Activated B cell treated with CpG ODN at 0.5 μM for 24 hours (primary cell): ENCODE data around the gene SDHAF4. TPM values are rescaled to one million over a fixed set of nuclear protein-coding genes. Genes with fewer than 3 reads are reported as not detected.

Experiments used
- ATAC-seq: fragments of 200-7000 bp; cut with Tn5 transposase; one replicate; pipeline ENCODE4 v1.10.0; 2021; ENCODE audit warnings: low read depth, mild to moderate bottlenecking, moderate library complexity
- CTCF ChIA-PET: fragments of 350-600 bp; sonication (Branson Sonifier 250); formaldehyde crosslinking; loops from one replicate; lab custom pipeline; 2021; ENCODE audit warnings: antibody characterized with exemption; lab: Charles Lee
- POLR2A ChIA-PET: fragments of 350-600 bp; sonication (Branson Sonifier 250); formaldehyde crosslinking; loops from one replicate; lab custom pipeline; 2021; ENCODE audit warnings: antibody characterized with exemption; lab: Charles Lee
- DNase-seq: peaks from one replicate; pipeline ENCODE4 v3.0.0; 2022
- H3K27ac Mint-ChIP-seq: one replicate; pipeline ENCODE4 v1.8.0; 2020; ENCODE audit warnings: mixed read lengths
- H3K27me3 Mint-ChIP-seq: one replicate; pipeline ENCODE4 v1.8.0; 2021; ENCODE audit warnings: mixed read lengths
- H3K36me3 Mint-ChIP-seq: one replicate; pipeline ENCODE4 v1.8.0; 2021; ENCODE audit warnings: low read depth, mixed read lengths
- H3K4me1 Mint-ChIP-seq: one replicate; pipeline ENCODE4 v1.8.0; 2021; ENCODE audit warnings: mixed read lengths
- H3K4me3 Mint-ChIP-seq: one replicate; pipeline ENCODE4 v1.8.0; 2020; ENCODE audit warnings: mild to moderate bottlenecking, mixed read lengths
- H3K9me3 Mint-ChIP-seq: one replicate; pipeline ENCODE4 v1.8.0; 2020; ENCODE audit warnings: mixed read lengths
- intact Hi-C: fragments of 100-400 bp; cut with micrococcal nuclease; formaldehyde crosslinking; loops from one replicate; pipeline ENCODE4 v1.15.1; 2024
- total RNA-seq: library from RNA; stranded (reverse); gene quantifications from 2 replicates; pipeline ENCODE4 v1.2.3, GENCODE V29; 2022
- TF ChIP-seq, protein P1 (sequence below): fragments of 200-600 bp; IDR thresholded peaks from one replicate; pipeline ENCODE4 v1.8.0; 2022; ENCODE audit warnings: antibody characterized with exemption, mild to moderate bottlenecking

Gene SDHAF4
- total RNA-seq, 1 donor from 2014 or later: 7.6 TPM

DNA sequence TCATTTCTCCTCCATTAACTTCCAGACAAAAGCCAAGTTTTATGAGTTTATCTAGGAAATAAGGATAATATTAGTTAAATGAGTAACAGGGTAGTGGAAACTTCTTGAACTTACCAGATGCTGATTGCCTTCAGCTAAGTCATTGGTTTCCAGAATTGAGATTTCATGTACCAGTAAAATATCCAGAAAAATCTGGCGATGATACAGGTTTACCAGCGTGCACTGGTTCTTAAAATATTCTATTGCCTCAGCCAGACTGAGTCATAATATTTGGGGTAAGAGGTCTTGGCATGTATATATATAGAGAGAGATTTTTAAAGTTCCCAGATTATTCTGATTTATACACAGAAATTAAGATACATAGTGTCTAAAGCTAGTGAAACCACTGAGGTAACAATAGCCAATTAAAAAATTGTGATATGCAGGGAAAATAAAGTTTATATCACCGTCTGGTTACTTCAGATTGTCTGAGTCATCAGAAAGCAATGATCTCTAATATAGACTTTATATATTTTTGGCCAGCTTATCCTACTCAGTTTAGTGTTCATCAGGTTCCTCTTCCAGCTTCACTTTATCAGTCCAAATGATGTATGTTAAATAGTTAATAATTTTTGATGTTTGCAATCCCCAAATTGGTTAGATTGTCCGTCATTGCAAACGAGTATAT lies 39.5 kb upstream of the SDHAF4 start:
- ChIA-PET POLR2A (no interaction called here), CTCF (interaction anchor here (0.7 kb wide), 1 partner anchor 160 kb away, joined by 3 read pairs; no protein-coding TSS in a partner anchor)
- Mint-ChIP-seq H3K4me1 (no peaks in the 10 kb centered on the region), H3K4me3 (no peak overlapping the region), H3K27ac (no peak overlapping the region), H3K9me3 (no peaks in the 10 kb centered on the region), H3K27me3 (no peaks in the 10 kb centered on the region), H3K36me3 (peaks cover 17% of the 10 kb centered on the region)
- ATAC-seq (no peak), DNase-seq (no peak)
- intact Hi-C loops: no loop called here
- TF ChIP-seq, protein P1, sequence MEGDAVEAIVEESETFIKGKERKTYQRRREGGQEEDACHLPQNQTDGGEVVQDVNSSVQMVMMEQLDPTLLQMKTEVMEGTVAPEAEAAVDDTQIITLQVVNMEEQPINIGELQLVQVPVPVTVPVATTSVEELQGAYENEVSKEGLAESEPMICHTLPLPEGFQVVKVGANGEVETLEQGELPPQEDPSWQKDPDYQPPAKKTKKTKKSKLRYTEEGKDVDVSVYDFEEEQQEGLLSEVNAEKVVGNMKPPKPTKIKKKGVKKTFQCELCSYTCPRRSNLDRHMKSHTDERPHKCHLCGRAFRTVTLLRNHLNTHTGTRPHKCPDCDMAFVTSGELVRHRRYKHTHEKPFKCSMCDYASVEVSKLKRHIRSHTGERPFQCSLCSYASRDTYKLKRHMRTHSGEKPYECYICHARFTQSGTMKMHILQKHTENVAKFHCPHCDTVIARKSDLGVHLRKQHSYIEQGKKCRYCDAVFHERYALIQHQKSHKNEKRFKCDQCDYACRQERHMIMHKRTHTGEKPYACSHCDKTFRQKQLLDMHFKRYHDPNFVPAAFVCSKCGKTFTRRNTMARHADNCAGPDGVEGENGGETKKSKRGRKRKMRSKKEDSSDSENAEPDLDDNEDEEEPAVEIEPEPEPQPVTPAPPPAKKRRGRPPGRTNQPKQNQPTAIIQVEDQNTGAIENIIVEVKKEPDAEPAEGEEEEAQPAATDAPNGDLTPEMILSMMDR: no peak

DNA sequence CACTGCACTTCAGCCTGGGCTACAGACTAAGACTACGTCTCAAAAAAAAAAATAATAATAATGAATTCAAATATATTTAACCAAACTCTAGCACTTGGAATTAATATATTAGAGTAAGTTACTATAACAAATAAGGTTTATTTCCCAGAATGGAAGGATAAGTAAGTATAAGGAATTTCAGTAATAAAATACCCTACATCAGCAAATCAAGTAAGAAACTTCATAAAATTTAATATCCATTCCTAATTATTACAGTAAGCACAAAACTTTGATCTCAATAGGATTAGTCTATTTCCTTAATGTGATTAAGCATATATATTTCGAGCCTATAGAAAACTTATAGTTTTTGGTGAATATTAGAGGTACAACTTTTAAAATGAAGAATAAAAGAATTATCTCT lies 36.7 kb upstream of the SDHAF4 start:
- ChIA-PET CTCF (no interaction called here), POLR2A (no interaction called here)
- Mint-ChIP-seq H3K4me1 (no peaks in the 10 kb centered on the region), H3K27me3 (no peaks in the 10 kb centered on the region), H3K4me3 (no peak overlapping the region), H3K36me3 (peaks cover 22% of the 10 kb centered on the region), H3K27ac (no peak overlapping the region), H3K9me3 (no peaks in the 10 kb centered on the region)
- no peak for DNase-seq
- intact Hi-C loops: no loop called here
- no peak for ATAC-seq
- TF ChIP-seq, protein P1: no peak

DNA sequence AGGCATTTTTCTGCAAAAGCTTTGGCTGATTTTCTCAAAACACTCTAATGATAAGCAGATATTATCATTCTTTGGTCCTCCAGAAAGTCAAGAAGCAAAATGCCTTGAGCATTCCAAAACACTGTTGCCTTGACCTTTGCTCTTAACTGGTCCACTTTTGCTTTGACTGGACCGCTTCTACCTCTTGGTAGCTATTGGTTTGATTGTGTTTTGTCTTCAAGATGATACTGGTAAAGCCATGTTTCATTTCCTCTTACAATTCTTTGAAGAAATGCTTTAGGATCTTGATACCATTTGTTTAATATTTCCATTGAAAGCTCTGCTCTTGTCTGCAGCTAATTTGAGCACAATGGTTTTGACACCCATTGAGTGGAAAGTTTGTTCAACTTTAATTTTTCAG lies 35.6 kb upstream of the SDHAF4 start:
- Mint-ChIP-seq H3K27me3 (no peaks in the 10 kb centered on the region), H3K4me1 (no peaks in the 10 kb centered on the region), H3K36me3 (peaks cover 21% of the 10 kb centered on the region), H3K27ac (no peak overlapping the region), H3K4me3 (no peak overlapping the region), H3K9me3 (no peaks in the 10 kb centered on the region)
- intact Hi-C loops: no loop called here
- ChIA-PET POLR2A (no interaction called here), CTCF (no interaction called here)
- TF ChIP-seq, protein P1: no peak
- ATAC-seq (no peak), DNase-seq (no peak)

DNA sequence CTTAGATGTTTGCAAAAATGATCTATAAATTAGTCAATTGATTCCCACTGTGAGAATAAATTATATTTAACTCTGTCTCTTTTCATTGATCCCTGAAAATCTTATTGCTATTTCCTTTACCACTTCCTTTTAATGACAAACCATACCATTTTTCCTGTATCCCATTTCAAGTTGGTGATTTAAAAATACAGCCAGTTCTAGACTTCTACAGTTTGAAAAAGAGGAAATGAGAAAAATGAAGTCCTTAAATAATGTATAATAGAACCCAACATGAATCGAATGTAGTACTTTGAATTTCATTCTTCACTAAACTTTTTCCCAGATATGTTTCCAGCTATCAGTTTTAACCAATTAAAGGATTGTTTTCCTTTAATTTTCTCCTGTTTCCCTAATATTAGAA lies 29.5 kb upstream of the SDHAF4 start:
- H3K4me1 Mint-ChIP-seq: peaks cover 5% of the 10 kb centered on the region
- DNase-seq (no peak), ATAC-seq (no peak)
- H3K27ac Mint-ChIP-seq: no peak overlapping the region
- TF ChIP-seq, protein P1: no peak
- POLR2A ChIA-PET: no interaction called here
- H3K36me3 Mint-ChIP-seq: peaks cover 31% of the 10 kb centered on the region
- no peaks in the 10 kb centered on the region for H3K9me3 Mint-ChIP-seq
- no peak overlapping the region for H3K4me3 Mint-ChIP-seq
- intact Hi-C loops: no loop called here
- CTCF ChIA-PET: no interaction called here
- no peaks in the 10 kb centered on the region for H3K27me3 Mint-ChIP-seq

DNA sequence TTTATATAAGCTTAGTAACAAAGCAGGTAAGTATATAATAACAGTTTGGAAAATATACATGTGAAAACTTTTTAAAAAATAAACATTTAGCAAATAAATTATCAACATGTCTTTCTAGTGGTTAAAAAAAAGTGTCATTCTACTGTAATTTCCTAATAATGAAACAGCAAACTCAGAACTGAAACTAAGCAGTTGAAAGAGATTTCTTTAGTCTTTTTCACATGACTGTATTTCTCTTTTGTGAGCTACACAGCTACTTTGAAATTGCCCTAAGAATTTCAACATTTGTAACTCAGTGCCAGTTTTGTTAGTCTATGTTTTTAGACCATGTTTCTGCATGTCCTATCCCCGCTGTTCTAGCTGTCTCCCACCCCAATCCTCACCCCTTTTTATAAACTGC lies 28.4 kb upstream of the SDHAF4 start:
- intact Hi-C loops: no loop called here
- H3K4me3 Mint-ChIP-seq: no peak overlapping the region
- ATAC-seq (no peak), DNase-seq (no peak)
- H3K27me3 Mint-ChIP-seq: no peaks in the 10 kb centered on the region
- H3K27ac Mint-ChIP-seq: no peak overlapping the region
- TF ChIP-seq, protein P1: no peak
- no peaks in the 10 kb centered on the region for H3K9me3 Mint-ChIP-seq
- peaks cover 5% of the 10 kb centered on the region for H3K4me1 Mint-ChIP-seq
- POLR2A ChIA-PET: no interaction called here
- H3K36me3 Mint-ChIP-seq: peaks cover 26% of the 10 kb centered on the region
- CTCF ChIA-PET: no interaction called here
